GM18867 (cell line): ENCODE measurements around the gene HCN1.
"Not testable (repeated sequence)": the region's sequence is repeated elsewhere in the genome, so short reads cannot be mapped to it uniquely, and the experiment has no call there.

Experiments used
- ATAC-seq: cut with Tn5 transposase; IDR thresholded peaks from one replicate; pipeline ENCODE4 v1.9.1; 2021; ENCODE audit warnings: mild to moderate bottlenecking, moderate library complexity; ENCODE audit not compliant: unreplicated experiment

HCN1 gene

GRCh38 chr5:45622365-45622764 is 73.8 kb downstream of the HCN1 start:
- no peak for ATAC-seq

GRCh38 chr5:45617859-45618416 is 78.2 kb downstream of the HCN1 start:
- no peak for ATAC-seq

- no peak for ATAC-seq
These were observed 86.5 kb downstream of the HCN1 start for GRCh38 chr5:45609661-45610060.

GRCh38 chr5:45604092-45604491 is 92.1 kb downstream of the HCN1 start:
- ATAC-seq: no peak

GRCh38 chr5:45601424-45601823 is 94.8 kb downstream of the HCN1 start:
- ATAC-seq: no peak

- no peak for ATAC-seq
These were observed 99.9 kb downstream of the HCN1 start for GRCh38 chr5:45596320-45596719.

GRCh38 chr5:45586001-45586400 is 110.2 kb downstream of the HCN1 start:
- ATAC-seq: not testable (repeated sequence)

- no peak for ATAC-seq
These were observed 117.9 kb downstream of the HCN1 start for GRCh38 chr5:45578270-45578669.

- no peak for ATAC-seq
These were observed 127.4 kb downstream of the HCN1 start for GRCh38 chr5:45568813-45569212.

- no peak for ATAC-seq
These were observed 153.8 kb downstream of the HCN1 start for GRCh38 chr5:45542421-45542820.

- no peak for ATAC-seq
These were observed 162.5 kb downstream of the HCN1 start for GRCh38 chr5:45533663-45534062.

- ATAC-seq: no peak
These were observed 163.2 kb downstream of the HCN1 start for GRCh38 chr5:45532826-45533624.

GRCh38 chr5:45521067-45521466 is 175.1 kb downstream of the HCN1 start:
- ATAC-seq: peak; percentile 73

GRCh38 chr5:45512521-45512920 is 183.7 kb downstream of the HCN1 start:
- ATAC-seq: no peak

- ATAC-seq: no peak
These were observed 186.8 kb downstream of the HCN1 start for GRCh38 chr5:45509371-45509770.

GRCh38 chr5:45508135-45508534 is 188.0 kb downstream of the HCN1 start:
- no peak for ATAC-seq

- ATAC-seq: no peak
These were observed 189.0 kb downstream of the HCN1 start for GRCh38 chr5:45507178-45507577.

GRCh38 chr5:45499006-45499405 is 197.2 kb downstream of the HCN1 start:
- not testable (repeated sequence) for ATAC-seq

- no peak for ATAC-seq
These were observed 204.8 kb downstream of the HCN1 start for GRCh38 chr5:45491368-45491767.

GRCh38 chr5:45484781-45485180 is 211.4 kb downstream of the HCN1 start:
- ATAC-seq: no peak

- ATAC-seq: peak; percentile 75
These were observed 242.1 kb downstream of the HCN1 start for GRCh38 chr5:45454114-45454513.

GRCh38 chr5:45444856-45445255 is 251.3 kb downstream of the HCN1 start:
- not testable (repeated sequence) for ATAC-seq

GRCh38 chr5:45440466-45440865 is 255.7 kb downstream of the HCN1 start:
- ATAC-seq: no peak
